Testis (tissue), 2 donors: ENCODE measurements around the gene GCN1.

Source experiments
- CTCF ChIP-seq, 3 experiments: fragments of 450-650 bp in 2 of 3; fragments of 200-600 bp in 1 of 3; sonication (generic) in 1 of 3; IDR thresholded peaks; one replicate each; pipeline ENCODE4 v1.5.1; 2016 to 2019; ENCODE audit warnings: antibody characterized with exemption in 3 of 3, mild to moderate bottlenecking in 2 of 3, moderate library complexity in 1 of 3
- POLR2A ChIP-seq: fragments of 450-650 bp; IDR thresholded peaks from one replicate; pipeline ENCODE4 v1.6.1; 2017; ENCODE audit warnings: antibody characterized with exemption, mild to moderate bottlenecking, moderate library complexity

DNA sequence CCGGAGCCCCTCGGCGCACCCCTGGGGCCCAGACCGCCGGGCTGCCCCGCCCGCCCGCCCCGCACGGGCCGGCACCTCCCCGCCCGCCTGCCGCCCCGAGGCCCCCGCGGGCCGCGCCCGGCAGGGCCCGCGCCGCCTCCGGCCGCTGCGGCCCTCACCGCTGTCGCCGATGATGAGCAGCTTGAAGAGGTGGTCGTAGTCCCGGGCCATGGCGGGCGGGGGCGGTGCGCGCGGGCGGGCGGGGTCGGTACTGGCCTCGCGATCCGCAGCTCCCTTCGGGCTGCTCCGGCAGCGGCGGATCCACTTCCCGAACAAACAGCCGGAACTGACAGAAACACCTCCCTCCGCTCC lies 78.1 kb downstream of the GCN1 start, which contains the start of gene RAB35:
- TF ChIP-seq POLR2A (no peak), CTCF (IDR thresholded peaks at IDR 0.05) (no peak)
